Stomach smooth muscle (tissue), 2 donors: ENCODE data around the gene MRPL50.
"Not testable (repeated sequence)": the region's sequence is repeated elsewhere in the genome, so short reads cannot be mapped to it uniquely, and the experiment has no call there.

Source experiments
- H3K27ac ChIP-seq: one replicate; pipeline ENCODE4 v1.7.0; 2013; ENCODE audit warnings: mild to moderate bottlenecking, low read length, inconsistent platforms
- H3K27me3 ChIP-seq, 2 donors: one replicate each; pipeline ENCODE4 v1.7.0; 2013; ENCODE audit warnings: low read length in 2 of 2; ENCODE audit not compliant: insufficient read depth in 2 of 2, control insufficient read depth in 1 of 2
- H3K36me3 ChIP-seq, 2 donors: one replicate each; pipeline ENCODE4 v1.7.0; 2013; ENCODE audit warnings: low read length in 2 of 2; ENCODE audit not compliant: control insufficient read depth in 2 of 2, insufficient read depth in 2 of 2
- H3K4me1 ChIP-seq: one replicate; pipeline ENCODE4 v1.7.0; 2013; ENCODE audit warnings: low read length; ENCODE audit not compliant: control insufficient read depth, insufficient read depth
- H3K4me3 ChIP-seq, 2 donors: one replicate each; pipeline ENCODE4 v1.7.0; 2013; ENCODE audit warnings: low read length in 2 of 2
- H3K9ac ChIP-seq, 2 donors: one replicate each; pipeline ENCODE4 v1.7.0; 2013; ENCODE audit warnings: low read length in 2 of 2, mild to moderate bottlenecking in 1 of 2
- H3K9me3 ChIP-seq, 2 donors: one replicate each; pipeline ENCODE4 v1.7.0; 2013; ENCODE audit warnings: low read length in 2 of 2; ENCODE audit not compliant: control insufficient read depth in 2 of 2
- donor health status: healthy.
- donor health status: Pancreatic carcinoma.

Gene MRPL50

GRCh38 chr9:101397746-101398067, 711 bp downstream of the MRPL50 start:
- no peaks in the 10 kb centered on the region for H3K9me3 ChIP-seq
- no peaks in the 10 kb centered on the region for H3K27me3 ChIP-seq
- peak overlapping the region; percentile 93 to 96 for H3K9ac ChIP-seq
- H3K4me1 ChIP-seq = peaks cover 15% of the 10 kb centered on the region
- H3K27ac ChIP-seq = peak overlapping the region; percentile 83
- H3K4me3 ChIP-seq = peak overlapping the region; percentile 88 to 98
- H3K36me3 ChIP-seq = peaks cover 5 to 20% of the 10 kb centered on the region in 2 donors

GRCh38 chr9:101394687-101395086, 3.7 kb downstream of the MRPL50 start:
- no peaks in the 10 kb centered on the region for H3K27me3 ChIP-seq
- no peak overlapping the region for H3K9ac ChIP-seq
- no peaks in the 10 kb centered on the region for H3K9me3 ChIP-seq
- peaks cover 6% of the 10 kb centered on the region for H3K4me1 ChIP-seq
- H3K4me3 ChIP-seq = no peak overlapping the region
- H3K27ac ChIP-seq = no peak overlapping the region
- no peaks in the 10 kb centered on the region for H3K36me3 ChIP-seq

GRCh38 chr9:101393135-101393534, 5.3 kb downstream of the MRPL50 start:
- H3K27me3 ChIP-seq = no peaks in the 10 kb centered on the region
- H3K4me1 ChIP-seq = peaks cover 5% of the 10 kb centered on the region
- H3K9ac ChIP-seq = no peak overlapping the region
- H3K36me3 ChIP-seq = peaks cover 0 to 3% of the 10 kb centered on the region in 2 donors
- no peak overlapping the region for H3K4me3 ChIP-seq
- no peak overlapping the region for H3K27ac ChIP-seq
- H3K9me3 ChIP-seq = no peaks in the 10 kb centered on the region

GRCh38 chr9:101388507-101388993, 9.9 kb downstream of the MRPL50 start:
- H3K9me3 ChIP-seq = peaks cover 0 to 2% of the 10 kb centered on the region in 2 donors
- H3K36me3 ChIP-seq = peaks cover 0 to 3% of the 10 kb centered on the region in 2 donors
- no peaks in the 10 kb centered on the region for H3K27me3 ChIP-seq
- H3K4me1 ChIP-seq = no peaks in the 10 kb centered on the region
- H3K9ac ChIP-seq = no peak overlapping the region
- no peak overlapping the region for H3K27ac ChIP-seq
- H3K4me3 ChIP-seq = no peak overlapping the region

- H3K4me3 ChIP-seq = no peak overlapping the region
- H3K9me3 ChIP-seq = peaks cover 0 to 2% of the 10 kb centered on the region in 2 donors
- no peaks in the 10 kb centered on the region for H3K27me3 ChIP-seq
- no peak overlapping the region for H3K27ac ChIP-seq
- H3K9ac ChIP-seq = no peak overlapping the region
- no peaks in the 10 kb centered on the region for H3K4me1 ChIP-seq
- H3K36me3 ChIP-seq = peaks cover 0 to 3% of the 10 kb centered on the region in 2 donors
These were observed 10.4 kb downstream of the MRPL50 start for GRCh38 chr9:101387871-101388506.

GRCh38 chr9:101384873-101385536, 13.4 kb downstream of the MRPL50 start, which contains the start of gene BAAT:
Gene BAAT, minus strand, starts transcription at chr9:101385006. Its CDS starts 13,602 bp downstream, at chr9:101371404.
- H3K4me3 ChIP-seq, H3K36me3 ChIP-seq, H3K4me1 ChIP-seq, H3K9me3 ChIP-seq, H3K27me3 ChIP-seq, H3K27ac ChIP-seq, H3K9ac ChIP-seq: not testable (repeated sequence)

GRCh38 chr9:101383361-101383760, 15.1 kb downstream of the MRPL50 start:
- Histone ChIP-seq H3K9ac (no peak overlapping the region), H3K27ac (no peak overlapping the region), H3K36me3 (peaks cover 0 to under 1% of the 10 kb centered on the region in 2 donors), H3K27me3 (no peaks in the 10 kb centered on the region), H3K4me1 (no peaks in the 10 kb centered on the region), H3K4me3 (no peak overlapping the region), H3K9me3 (peaks cover 0 to 2% of the 10 kb centered on the region in 2 donors)

GRCh38 chr9:101381833-101382342, 16.5 kb downstream of the MRPL50 start:
- Histone ChIP-seq H3K4me3 (no peak overlapping the region), H3K36me3 (no peaks in the 10 kb centered on the region), H3K27me3 (no peaks in the 10 kb centered on the region), H3K27ac (no peak overlapping the region), H3K4me1 (no peaks in the 10 kb centered on the region), H3K9ac (no peak overlapping the region), H3K9me3 (peaks cover 0 to 2% of the 10 kb centered on the region in 2 donors)

GRCh38 chr9:101381118-101381517, 17.3 kb downstream of the MRPL50 start:
- no peak overlapping the region for H3K4me3 ChIP-seq
- no peak overlapping the region for H3K27ac ChIP-seq

GRCh38 chr9:101380295-101380694, 18.1 kb downstream of the MRPL50 start:
- H3K27me3 ChIP-seq = no peaks in the 10 kb centered on the region
- H3K9me3 ChIP-seq = peaks cover 0 to 2% of the 10 kb centered on the region in 2 donors
- H3K36me3 ChIP-seq = no peaks in the 10 kb centered on the region
- H3K27ac ChIP-seq = no peak overlapping the region
- no peaks in the 10 kb centered on the region for H3K4me1 ChIP-seq
- no peak overlapping the region for H3K9ac ChIP-seq
- no peak overlapping the region for H3K4me3 ChIP-seq

More at GRCh38 chr9:101381118-101381517, 17.3 kb downstream of the MRPL50 start:
- Histone ChIP-seq H3K4me1 (no peaks in the 10 kb centered on the region), H3K27me3 (no peaks in the 10 kb centered on the region), H3K9ac (no peak overlapping the region), H3K9me3 (peaks cover 0 to 2% of the 10 kb centered on the region in 2 donors), H3K36me3 (no peaks in the 10 kb centered on the region)
